ENCODE data around the gene NUCKS1.
A peak's percentile ranks its signal among the peaks of the same experiment; 100 is the strongest.

NUCKS1 gene

DNA sequence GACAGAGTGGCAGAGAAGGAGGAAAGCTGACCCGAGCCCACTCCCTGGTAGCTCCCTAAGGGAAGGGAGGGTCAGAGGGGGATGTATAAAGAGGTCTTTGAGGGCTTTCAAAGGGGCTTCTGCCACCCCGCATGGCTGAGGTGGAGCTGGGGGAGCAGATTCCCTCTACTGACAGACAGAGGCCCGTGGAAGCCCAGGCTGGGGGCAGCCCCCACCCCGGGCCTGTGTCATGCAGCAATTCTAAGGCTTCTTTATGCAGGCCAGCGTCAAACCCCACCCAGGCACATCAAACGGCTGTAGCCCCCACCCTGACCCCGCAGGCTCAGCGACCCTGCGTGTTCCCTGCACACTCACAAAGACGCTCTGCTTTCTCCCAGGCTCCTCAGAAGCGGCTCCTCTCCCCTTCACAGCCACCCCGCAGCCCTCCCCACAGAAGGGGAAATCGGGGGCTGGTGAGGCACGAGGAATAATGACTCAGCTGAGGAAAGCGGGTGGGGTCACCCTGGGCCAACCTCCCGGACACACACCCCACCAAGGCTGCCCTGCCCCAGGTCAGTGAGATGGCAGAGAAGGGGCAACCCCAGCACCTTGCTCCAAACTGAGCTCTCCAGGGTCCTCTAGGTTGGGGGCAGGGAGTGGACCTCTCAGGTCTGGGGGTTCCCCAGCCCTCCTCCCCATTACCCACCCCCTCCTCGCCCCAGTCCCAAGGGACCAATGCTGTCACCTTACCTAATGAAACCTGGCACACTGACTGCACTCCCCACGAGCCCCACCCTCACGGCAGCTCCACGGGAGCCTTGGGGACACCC lies 80.4 kb downstream of the NUCKS1 start:
- Histone ChIP-seq H3K4me3 (ENCODE audit: low read length) (peak overlapping the region; percentile 9), H3K27me3 (ENCODE audit: control insufficient read depth, insufficient read depth, low read length) (no peaks in the 10 kb centered on the region), H3K9me3 (ENCODE audit: control insufficient read depth, low read length) (no peaks in the 10 kb centered on the region), H3K36me3 (ENCODE audit: control insufficient read depth, insufficient read depth, low read length) (no peaks in the 10 kb centered on the region), H3K4me1 (ENCODE audit: control insufficient read depth, insufficient read depth, low read length) (peaks cover 66% of the 10 kb centered on the region), H3K9ac (ENCODE audit: low read length) (peak overlapping the region; percentile 60)

DNA sequence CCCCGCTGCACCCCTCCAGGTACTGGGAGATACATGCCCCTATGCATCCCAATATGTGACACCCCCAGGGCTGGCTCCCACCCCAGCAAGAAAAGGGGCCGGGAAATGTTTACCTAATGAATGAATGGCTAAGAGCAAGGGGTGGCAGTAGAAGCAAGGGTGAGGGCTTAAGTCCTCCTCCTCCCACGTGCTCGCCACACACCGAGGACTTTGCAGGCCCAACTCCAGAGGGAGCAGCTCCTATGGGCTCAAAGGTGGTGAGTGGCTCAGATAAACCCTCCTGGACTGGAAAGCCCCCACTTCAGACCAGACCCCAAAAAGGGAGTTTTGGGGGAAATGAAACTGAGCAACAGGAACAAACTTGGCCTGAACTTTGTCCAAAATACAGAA lies 81.0 kb downstream of the NUCKS1 start:
- no peaks in the 10 kb centered on the region for H3K27me3 ChIP-seq (ENCODE audit: control insufficient read depth, insufficient read depth, low read length)
- H3K9me3 ChIP-seq (ENCODE audit: control insufficient read depth, low read length) = no peaks in the 10 kb centered on the region
- H3K36me3 ChIP-seq (ENCODE audit: control insufficient read depth, insufficient read depth, low read length) = no peaks in the 10 kb centered on the region
- peaks cover 72% of the 10 kb centered on the region for H3K4me1 ChIP-seq (ENCODE audit: control insufficient read depth, insufficient read depth, low read length)
- H3K9ac ChIP-seq (ENCODE audit: low read length) = peak overlapping the region; percentile 60
- peak overlapping the region; percentile 9 for H3K4me3 ChIP-seq (ENCODE audit: low read length)

DNA sequence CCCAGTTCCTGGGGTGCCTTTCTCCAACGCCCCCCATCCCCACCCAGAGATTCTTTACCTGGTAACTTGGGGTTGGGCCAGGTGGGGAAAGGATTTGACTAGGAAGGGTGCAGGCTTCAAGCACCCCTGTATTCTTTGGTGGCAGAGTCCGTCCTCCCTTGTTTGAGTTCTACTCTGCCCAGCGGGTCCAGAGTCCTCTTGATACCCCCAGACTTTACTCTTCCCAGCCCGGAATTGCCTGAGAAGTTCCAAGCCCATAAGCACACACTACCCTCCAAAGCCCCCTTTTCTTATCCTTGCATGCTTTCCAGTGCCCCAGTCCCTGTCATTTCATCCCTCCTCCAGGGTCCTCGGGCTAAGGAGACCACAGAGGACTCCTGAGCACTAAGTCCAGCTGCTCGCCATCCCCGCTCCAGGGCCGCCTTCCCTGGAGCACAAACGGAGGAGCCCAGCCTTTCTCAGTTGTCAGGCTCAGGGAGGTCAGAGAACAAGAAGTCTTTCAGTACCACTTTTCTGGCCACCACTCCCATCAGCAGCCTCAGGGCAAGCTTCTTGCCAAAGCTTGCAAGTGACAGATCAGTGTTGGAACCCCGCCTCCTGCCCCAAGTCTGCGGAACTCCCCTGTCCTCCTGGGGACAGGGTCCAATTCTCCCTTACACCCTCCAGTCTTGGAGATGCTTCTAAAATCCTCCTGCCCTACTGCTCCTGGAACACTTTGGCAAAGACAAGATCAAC lies 81.9 kb downstream of the NUCKS1 start:
- peak overlapping the region; percentile 60 for H3K9ac ChIP-seq (ENCODE audit: low read length)
- no peaks in the 10 kb centered on the region for H3K36me3 ChIP-seq (ENCODE audit: control insufficient read depth, insufficient read depth, low read length)
- no peak overlapping the region for H3K4me3 ChIP-seq (ENCODE audit: low read length)
- no peaks in the 10 kb centered on the region for H3K27me3 ChIP-seq (ENCODE audit: control insufficient read depth, insufficient read depth, low read length)
- no peaks in the 10 kb centered on the region for H3K9me3 ChIP-seq (ENCODE audit: control insufficient read depth, low read length)
- H3K4me1 ChIP-seq (ENCODE audit: control insufficient read depth, insufficient read depth, low read length) = peaks cover 73% of the 10 kb centered on the region

DNA sequence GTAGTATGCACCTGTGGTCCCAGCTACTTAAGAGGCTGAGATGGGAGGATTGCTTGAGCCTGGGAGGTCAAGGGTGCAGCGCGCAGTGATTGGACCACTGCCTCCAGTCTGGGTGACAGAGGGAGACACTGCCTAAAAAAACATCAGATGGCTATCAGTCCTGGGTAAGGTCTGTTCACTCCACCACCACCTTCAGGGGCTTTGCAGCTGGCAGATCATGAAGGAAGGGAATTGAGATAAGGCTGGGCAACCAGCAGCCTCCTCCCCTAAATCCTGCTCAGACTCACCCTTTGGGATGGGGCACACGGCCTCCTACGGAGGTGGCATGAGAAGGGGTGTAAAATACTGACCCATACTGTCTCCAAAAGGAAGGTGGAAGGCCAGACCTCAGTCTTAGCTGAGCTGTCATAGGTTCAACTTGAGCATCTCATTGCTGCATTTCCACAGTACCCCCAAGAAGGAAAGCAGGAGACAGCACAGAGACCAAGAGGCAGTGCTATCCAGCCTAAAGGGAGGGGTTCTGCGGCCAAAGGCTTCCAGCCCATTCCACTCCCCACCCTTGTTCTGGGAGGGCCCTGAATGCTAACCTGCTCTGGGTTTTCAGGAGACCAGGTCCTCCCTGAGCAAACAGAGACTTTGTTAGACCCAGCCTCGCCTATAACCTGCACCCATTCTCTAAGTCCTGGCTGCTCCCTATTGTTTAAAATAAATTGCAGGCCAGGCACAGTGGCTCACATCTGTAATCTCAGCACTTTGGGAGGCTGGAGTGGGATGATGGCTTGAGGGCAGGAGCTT lies 83.4 kb downstream of the NUCKS1 start:
- no peak overlapping the region for H3K4me3 ChIP-seq (ENCODE audit: low read length)
- H3K9me3 ChIP-seq (ENCODE audit: control insufficient read depth, low read length) = no peaks in the 10 kb centered on the region
- H3K27me3 ChIP-seq (ENCODE audit: control insufficient read depth, insufficient read depth, low read length) = no peaks in the 10 kb centered on the region
- no peaks in the 10 kb centered on the region for H3K36me3 ChIP-seq (ENCODE audit: control insufficient read depth, insufficient read depth, low read length)
- peaks cover 84% of the 10 kb centered on the region for H3K4me1 ChIP-seq (ENCODE audit: control insufficient read depth, insufficient read depth, low read length)
- peak overlapping the region; percentile 30 for H3K9ac ChIP-seq (ENCODE audit: low read length)

DNA sequence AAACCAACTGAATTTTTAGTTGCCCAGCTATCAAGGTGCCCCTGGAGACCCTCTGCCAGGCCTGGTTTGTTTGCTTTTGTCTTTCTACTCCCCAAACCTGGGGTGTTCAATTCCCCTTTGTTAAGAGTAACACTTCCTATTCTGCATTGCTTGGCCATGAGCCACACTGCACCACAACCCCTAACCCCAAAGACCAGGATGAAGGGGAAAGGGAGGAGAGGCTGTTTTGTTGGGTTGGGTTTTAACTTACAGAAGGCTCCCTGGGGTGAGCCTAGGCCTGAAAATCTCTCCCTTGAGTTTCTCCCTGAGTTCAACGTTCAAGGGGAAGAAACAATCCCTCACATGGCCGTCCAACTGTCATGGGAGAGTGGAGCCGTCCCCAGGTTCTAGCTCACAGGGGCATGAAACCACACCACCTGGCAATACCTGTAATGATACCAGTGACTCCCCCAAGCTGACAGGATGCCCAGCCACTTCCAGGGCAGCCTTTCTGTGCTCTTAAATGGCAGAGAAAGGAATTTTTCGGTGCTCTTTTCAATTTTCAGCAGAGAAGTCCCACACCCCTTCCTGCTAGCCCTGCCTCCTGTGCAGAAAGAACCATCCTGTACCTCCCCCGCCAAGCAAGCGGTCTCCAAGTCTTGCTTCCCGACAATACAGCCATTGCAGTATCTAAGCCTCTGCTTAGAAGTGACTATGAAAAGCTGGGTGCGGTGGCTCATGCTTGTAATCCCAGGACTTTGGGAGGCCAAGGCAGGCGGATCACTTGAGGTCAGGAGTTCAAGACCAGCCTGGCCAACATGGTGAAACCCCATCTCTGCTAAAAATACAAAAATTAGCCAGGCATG lies 84.6 kb downstream of the NUCKS1 start:
- Histone ChIP-seq H3K9ac (ENCODE audit: low read length) (peak overlapping the region; percentile 69), H3K36me3 (ENCODE audit: control insufficient read depth, insufficient read depth, low read length) (peaks cover 9% of the 10 kb centered on the region), H3K4me1 (ENCODE audit: control insufficient read depth, insufficient read depth, low read length) (peaks cover 90% of the 10 kb centered on the region), H3K4me3 (ENCODE audit: low read length) (no peak overlapping the region), H3K27me3 (ENCODE audit: control insufficient read depth, insufficient read depth, low read length) (no peaks in the 10 kb centered on the region), H3K9me3 (ENCODE audit: control insufficient read depth, low read length) (no peaks in the 10 kb centered on the region)

DNA sequence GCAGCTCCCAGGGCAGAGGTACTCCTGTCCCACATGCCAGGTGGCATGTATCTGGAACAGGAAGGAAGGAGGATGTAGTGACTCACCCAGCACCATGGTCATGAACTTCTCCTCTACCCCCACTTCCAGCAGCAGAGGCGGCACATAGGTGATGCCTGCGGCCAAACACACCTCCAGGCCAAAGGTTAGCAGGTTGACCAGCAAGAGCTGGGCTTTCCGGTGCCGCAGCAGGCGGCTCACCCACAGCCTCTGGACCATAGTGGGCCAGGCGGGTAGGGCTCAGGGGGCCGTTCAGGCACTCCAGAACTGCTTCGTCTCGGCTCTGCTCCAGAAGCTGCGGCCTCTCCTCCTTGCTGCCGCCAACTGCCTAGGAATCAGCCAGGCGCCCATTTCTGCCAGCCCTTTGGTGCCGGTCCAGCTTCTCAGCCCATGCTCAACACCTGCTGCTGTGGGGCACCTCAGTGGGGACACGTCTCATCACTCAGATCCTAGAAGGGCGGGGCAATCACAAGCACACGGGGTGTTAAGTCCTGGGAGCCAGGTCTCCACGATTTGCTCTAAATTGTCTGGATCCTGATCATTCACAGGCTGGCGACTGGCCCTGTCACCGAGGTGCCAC lies 85.5 kb downstream of the NUCKS1 start:
- Histone ChIP-seq H3K27me3 (ENCODE audit: control insufficient read depth, insufficient read depth, low read length) (no peaks in the 10 kb centered on the region), H3K9ac (ENCODE audit: low read length) (peak overlapping the region; percentile 69), H3K9me3 (ENCODE audit: control insufficient read depth, low read length) (no peaks in the 10 kb centered on the region), H3K4me1 (ENCODE audit: control insufficient read depth, insufficient read depth, low read length) (peaks cover 90% of the 10 kb centered on the region), H3K4me3 (ENCODE audit: low read length) (peak overlapping the region; percentile 38), H3K36me3 (ENCODE audit: control insufficient read depth, insufficient read depth, low read length) (peaks cover 11% of the 10 kb centered on the region)

DNA sequence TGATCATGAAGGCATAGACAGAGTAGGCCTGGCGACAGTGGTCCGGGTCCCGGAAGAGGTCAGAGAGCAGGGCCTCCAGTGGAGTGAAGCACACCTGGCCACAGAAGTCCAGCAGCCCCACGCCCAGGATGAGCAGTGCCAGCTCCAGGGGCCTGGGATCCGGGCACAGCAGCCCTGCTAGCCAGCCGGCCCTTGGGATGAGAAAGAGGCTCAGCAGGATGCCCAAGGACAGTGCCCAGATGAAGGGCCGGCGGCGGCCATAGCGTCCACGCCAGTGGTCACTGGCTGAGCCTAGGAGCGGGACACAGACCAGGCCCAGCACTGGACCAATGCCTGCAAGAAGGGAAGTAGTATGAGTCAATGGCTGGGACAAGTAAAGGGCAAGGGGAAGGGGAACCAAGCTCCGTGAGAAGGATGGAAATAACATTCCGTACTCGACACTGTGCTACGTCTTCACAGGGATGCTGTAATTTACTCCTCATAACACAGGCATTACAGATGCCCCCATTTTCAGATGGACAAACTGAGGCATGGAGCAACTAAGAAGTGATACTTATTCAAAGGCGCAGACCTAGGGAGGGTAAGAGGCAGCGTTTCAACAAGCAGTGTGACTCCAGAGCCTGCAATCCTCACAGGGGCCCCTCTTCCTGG lies 86.6 kb downstream of the NUCKS1 start:
- Histone ChIP-seq H3K4me3 (ENCODE audit: low read length) (peak overlapping the region; percentile 38), H3K4me1 (ENCODE audit: control insufficient read depth, insufficient read depth, low read length) (peaks cover 89% of the 10 kb centered on the region), H3K9me3 (ENCODE audit: control insufficient read depth, low read length) (no peaks in the 10 kb centered on the region), H3K9ac (ENCODE audit: low read length) (peak overlapping the region; percentile 69), H3K27me3 (ENCODE audit: control insufficient read depth, insufficient read depth, low read length) (no peaks in the 10 kb centered on the region), H3K36me3 (ENCODE audit: control insufficient read depth, insufficient read depth, low read length) (peaks cover 13% of the 10 kb centered on the region)

Measured in mucosa of stomach (tissue), 1 donor.